Osteoblast (primary cell): ENCODE measurements around the gene C16orf54. TPM values are rescaled to one million over a fixed set of nuclear protein-coding genes. Genes with fewer than 3 reads are reported as not detected.
"Not testable (repeated sequence)": the region's sequence is repeated elsewhere in the genome, so short reads cannot be mapped to it uniquely, and the experiment has no call there.

Experiments
- DNase-seq: peaks from one replicate; pipeline ENCODE4 v3.0.0; 2011; ENCODE audit warnings: low spot score, mixed read lengths; ENCODE audit not compliant: insufficient read length; ENCODE audit errors: missing footprints
- H2AFZ ChIP-seq: 2 replicates; pipeline ENCODE4 v1.6.0; 2011; ENCODE audit warnings: mild to moderate bottlenecking, low read length
- H3K27ac ChIP-seq: 2 replicates; pipeline ENCODE4 v1.5.1; 2011; ENCODE audit warnings: mild to moderate bottlenecking, low read depth, low read length, moderate library complexity
- H3K27me3 ChIP-seq: 2 replicates; pipeline ENCODE4 v1.6.0; 2012; ENCODE audit warnings: mild to moderate bottlenecking, control low read depth, inconsistent platforms, low read length, moderate library complexity; ENCODE audit not compliant: insufficient read depth
- H3K36me3 ChIP-seq: 2 replicates; pipeline ENCODE4 v1.5.1; 2011; ENCODE audit warnings: mild to moderate bottlenecking, low read length, control low read depth, moderate library complexity; ENCODE audit not compliant: insufficient read depth
- H3K4me1 ChIP-seq: 2 replicates; pipeline ENCODE4 v1.5.1; 2011; ENCODE audit warnings: mild to moderate bottlenecking, low read length, control low read depth, moderate library complexity; ENCODE audit not compliant: insufficient read depth
- H3K4me2 ChIP-seq: 2 replicates; pipeline ENCODE4 v1.6.0; 2011; ENCODE audit warnings: mild to moderate bottlenecking, low read length; ENCODE audit not compliant: insufficient read depth
- H3K4me3 ChIP-seq: fragments of 200-600 bp; sonication (generic); 3 replicates; pipeline ENCODE4 v1.5.1; 2012; ENCODE audit warnings: mild to moderate bottlenecking, low read length, inconsistent platforms; ENCODE audit not compliant: insufficient read depth
- H3K79me2 ChIP-seq: 2 replicates; pipeline ENCODE4 v1.6.0; 2012; ENCODE audit warnings: mild to moderate bottlenecking, low read length, control low read depth, inconsistent platforms; ENCODE audit not compliant: insufficient read depth
- H3K9me3 ChIP-seq: 2 replicates; pipeline ENCODE4 v1.5.1; 2011; ENCODE audit warnings: low read depth, low read length, control low read depth
- H4K20me1 ChIP-seq: 2 replicates; pipeline ENCODE4 v1.6.0; 2012; ENCODE audit warnings: mild to moderate bottlenecking, low read length, control low read depth; ENCODE audit not compliant: insufficient read depth
- CTCF ChIP-seq: IDR thresholded peaks from 2 replicates; pipeline ENCODE4 v1.5.1; 2011; ENCODE audit warnings: mild to moderate bottlenecking, low read depth, low read length, moderate library complexity; ENCODE audit errors: extremely low read depth
- total RNA-seq: library from RNA; depleted of rRNA; stranded (reverse); fragments of >200 nt; gene quantifications from 2 replicates; pipeline ENCODE4 v1.2.3, GENCODE V29; 2012

The C16orf54 gene
- total RNA-seq, 1 donor: 0.72 TPM

- DNase-seq: peak; percentile 11
- Histone ChIP-seq H3K4me3 (no peak within 1 kb of the TSS), H3K4me1 (no peaks in the 10 kb centered on the region), H3K27me3 (peaks cover 21% of the 10 kb centered on the region), H3K9me3 (no peaks in the 10 kb centered on the region), H3K4me2 (no peak within 1 kb of the TSS), H3K27ac (no peak within 1 kb of the TSS), H3K36me3 (no peaks in the 10 kb centered on the region), H3K79me2 (no peaks in the 10 kb centered on the region), H2AFZ (no peak within 1 kb of the TSS), H4K20me1 (no peaks in the 10 kb centered on the region)
- no peak for TF ChIP-seq CTCF
Measured at GRCh38 chr16:29777576-29778350, 32.0 kb upstream of the C16orf54 start, which contains the start of gene ZG16. ZG16 (plus strand) TSS chr16:29778256; CDS start chr16:29779267, 1,011 bp downstream.

GRCh38 chr16:29775742-29776408 is 30.1 kb upstream of the C16orf54 start:
- H3K9me3 ChIP-seq: no peaks in the 10 kb centered on the region
- peak; percentile 81 for DNase-seq
- no peak overlapping the region for H3K27ac ChIP-seq
- no peaks in the 10 kb centered on the region for H3K4me1 ChIP-seq
- no peak overlapping the region for H3K4me2 ChIP-seq
- no peak overlapping the region for H3K4me3 ChIP-seq
- no peak for TF ChIP-seq CTCF
- H3K27me3 ChIP-seq: peaks cover 10% of the 10 kb centered on the region
- no peaks in the 10 kb centered on the region for H3K36me3 ChIP-seq
- H3K79me2 ChIP-seq: no peaks in the 10 kb centered on the region
- no peaks in the 10 kb centered on the region for H4K20me1 ChIP-seq
- H2AFZ ChIP-seq: no peak overlapping the region

DNA sequence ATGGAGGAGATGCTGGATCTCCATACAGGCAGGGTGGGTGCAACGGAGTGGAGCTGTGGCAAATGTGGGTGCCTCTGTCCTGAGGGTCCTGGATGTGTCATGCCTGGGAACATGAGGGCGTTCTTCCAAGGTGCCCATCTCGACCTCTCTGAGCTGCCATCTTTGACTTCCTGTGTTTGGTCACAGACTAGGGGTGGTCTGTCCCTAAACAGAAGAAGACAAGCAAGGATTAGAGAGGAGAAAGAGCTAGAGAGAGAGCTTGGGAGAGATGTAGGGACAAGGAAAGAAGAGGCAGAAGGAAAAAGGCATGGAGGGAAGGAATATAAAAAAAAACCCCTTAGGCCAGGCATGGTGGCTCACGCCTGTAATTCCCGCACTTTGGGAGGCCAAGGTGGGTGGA is 28.9 kb upstream of the C16orf54 start:
- Histone ChIP-seq H3K4me3 (no peak overlapping the region), H3K4me2 (no peak overlapping the region), H3K27ac (no peak overlapping the region), H3K79me2 (no peaks in the 10 kb centered on the region), H4K20me1 (no peaks in the 10 kb centered on the region), H3K27me3 (peaks cover 7% of the 10 kb centered on the region), H3K9me3 (no peaks in the 10 kb centered on the region), H3K36me3 (no peaks in the 10 kb centered on the region), H3K4me1 (no peaks in the 10 kb centered on the region), H2AFZ (no peak overlapping the region)
- TF ChIP-seq CTCF: no peak
- peak; percentile 15 for DNase-seq

GRCh38 chr16:29772330-29772729 is 26.5 kb upstream of the C16orf54 start:
- not testable (repeated sequence) for H3K27ac ChIP-seq, H3K4me2 ChIP-seq, H3K9me3 ChIP-seq, H3K79me2 ChIP-seq, H3K36me3 ChIP-seq, H3K27me3 ChIP-seq, H3K4me3 ChIP-seq, H2AFZ ChIP-seq, H4K20me1 ChIP-seq, H3K4me1 ChIP-seq
- DNase-seq: peak; percentile 29
